GM04503 (cell line): Measurements from ENCODE around the gene TMEM52B.
A peak's percentile ranks its signal among the peaks of the same experiment; 100 is the strongest.
"Not testable (repeated sequence)": the region's sequence is repeated elsewhere in the genome, so short reads cannot be mapped to it uniquely, and the experiment has no call there.

ENCODE experiments used
- DNase-seq: peaks from one replicate; pipeline ENCODE4 v3.0.0-alpha.2; 2012; ENCODE audit warnings: low read depth

The TMEM52B gene

GRCh38 chr12:10211940-10212738, 33.3 kb downstream of the TMEM52B start:
- DNase-seq: peak; percentile 98

- DNase-seq: no peak
Observed at GRCh38 chr12:10212739-10213131, 33.9 kb downstream of the TMEM52B start, which contains the start of gene GABARAPL1. Gene GABARAPL1 (plus strand): TSS chr12:10212877. CDS start chr12:10213130, 253 bp downstream.

- no peak for DNase-seq
Observed at GRCh38 chr12:10213168-10214135, 34.6 kb downstream of the TMEM52B start.

- no peak for DNase-seq
Observed at GRCh38 chr12:10214136-10214894, 35.5 kb downstream of the TMEM52B start.

GRCh38 chr12:10214895-10215267, 36.0 kb downstream of the TMEM52B start:
- no peak for DNase-seq

- no peak for DNase-seq
Observed at GRCh38 chr12:10215436-10215835, 36.6 kb downstream of the TMEM52B start.

- not testable (repeated sequence) for DNase-seq
Observed at GRCh38 chr12:10215946-10216345, 37.1 kb downstream of the TMEM52B start.

- no peak for DNase-seq
Observed at GRCh38 chr12:10218021-10218420, 39.2 kb downstream of the TMEM52B start.

- DNase-seq: peak; percentile 46
Observed at GRCh38 chr12:10220398-10221077, 41.7 kb downstream of the TMEM52B start.

GRCh38 chr12:10221846-10222245, 43.0 kb downstream of the TMEM52B start:
- DNase-seq: no peak

- DNase-seq: no peak
Observed at GRCh38 chr12:10223208-10223607, 44.4 kb downstream of the TMEM52B start.

- DNase-seq: not testable (repeated sequence)
Observed at GRCh38 chr12:10225426-10225825, 46.6 kb downstream of the TMEM52B start.

- no peak for DNase-seq
Observed at GRCh38 chr12:10226086-10226485, 47.3 kb downstream of the TMEM52B start.

- no peak for DNase-seq
Observed at GRCh38 chr12:10226731-10227130, 47.9 kb downstream of the TMEM52B start.

- DNase-seq: no peak
Observed at GRCh38 chr12:10227648-10228047, 48.8 kb downstream of the TMEM52B start.

GRCh38 chr12:10234562-10234961, 55.7 kb downstream of the TMEM52B start:
- no peak for DNase-seq

- no peak for DNase-seq
Observed at GRCh38 chr12:10235761-10236631, 57.2 kb downstream of the TMEM52B start.

GRCh38 chr12:10236720-10237119, 57.9 kb downstream of the TMEM52B start:
- no peak for DNase-seq

- DNase-seq: no peak
Observed at GRCh38 chr12:10238526-10238925, 59.7 kb downstream of the TMEM52B start.

GRCh38 chr12:10241290-10241689, 62.5 kb downstream of the TMEM52B start:
- no peak for DNase-seq
